ENCODE results near the gene ANKS1A. TPM values are rescaled to one million over a fixed set of nuclear protein-coding genes. Genes with fewer than 3 reads are reported as not detected.
A peak's percentile ranks its signal among the peaks of the same experiment; 100 is the strongest.

ANKS1A gene
- total RNA-seq, 1 experiment from 2014 or later: 35.0 TPM

DNA sequence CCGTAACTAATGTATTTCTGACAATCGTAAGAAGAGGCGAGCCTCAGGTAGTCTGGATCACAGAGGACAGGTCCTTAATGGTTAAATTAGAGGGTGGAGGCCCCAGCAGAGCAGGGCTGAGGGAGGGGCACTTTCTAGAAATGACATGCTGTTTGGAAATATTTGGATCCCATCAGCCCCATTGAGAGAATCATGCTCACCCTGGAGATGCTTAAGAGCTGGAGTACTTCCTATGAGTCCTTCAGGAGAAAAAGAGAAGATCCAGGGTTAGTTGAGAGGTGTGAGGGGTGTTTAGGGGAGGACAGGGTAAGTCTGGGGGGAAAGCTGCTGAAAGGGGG is 129.1 kb downstream of the ANKS1A start:
- Mint-ChIP-seq H3K27me3 (ENCODE audit: low read depth) (no peaks in the 10 kb centered on the region), H3K27ac (no peak overlapping the region), H3K9me3 (no peaks in the 10 kb centered on the region), H3K4me3 (no peak overlapping the region), H3K36me3 (peaks cover 18% of the 10 kb centered on the region), H3K4me1 (peaks cover 53% of the 10 kb centered on the region)
- ATAC-seq: no peak
- DNase-seq (ENCODE audit: low spot score): no peak
- CTCF ChIA-PET: interaction anchor here (2.0 to 2.3 kb wide), 2 partner anchors 31 to 223 kb away, joined by 4 to 7 read pairs; no protein-coding TSS in a partner anchor
- POLR2A ChIA-PET: no interaction called here
- TF ChIP-seq GTF2I (CRISPR knock-in tag; conservative IDR thresholded peaks at IDR 0.05): no peak
- TF ChIP-seq, protein P1, sequence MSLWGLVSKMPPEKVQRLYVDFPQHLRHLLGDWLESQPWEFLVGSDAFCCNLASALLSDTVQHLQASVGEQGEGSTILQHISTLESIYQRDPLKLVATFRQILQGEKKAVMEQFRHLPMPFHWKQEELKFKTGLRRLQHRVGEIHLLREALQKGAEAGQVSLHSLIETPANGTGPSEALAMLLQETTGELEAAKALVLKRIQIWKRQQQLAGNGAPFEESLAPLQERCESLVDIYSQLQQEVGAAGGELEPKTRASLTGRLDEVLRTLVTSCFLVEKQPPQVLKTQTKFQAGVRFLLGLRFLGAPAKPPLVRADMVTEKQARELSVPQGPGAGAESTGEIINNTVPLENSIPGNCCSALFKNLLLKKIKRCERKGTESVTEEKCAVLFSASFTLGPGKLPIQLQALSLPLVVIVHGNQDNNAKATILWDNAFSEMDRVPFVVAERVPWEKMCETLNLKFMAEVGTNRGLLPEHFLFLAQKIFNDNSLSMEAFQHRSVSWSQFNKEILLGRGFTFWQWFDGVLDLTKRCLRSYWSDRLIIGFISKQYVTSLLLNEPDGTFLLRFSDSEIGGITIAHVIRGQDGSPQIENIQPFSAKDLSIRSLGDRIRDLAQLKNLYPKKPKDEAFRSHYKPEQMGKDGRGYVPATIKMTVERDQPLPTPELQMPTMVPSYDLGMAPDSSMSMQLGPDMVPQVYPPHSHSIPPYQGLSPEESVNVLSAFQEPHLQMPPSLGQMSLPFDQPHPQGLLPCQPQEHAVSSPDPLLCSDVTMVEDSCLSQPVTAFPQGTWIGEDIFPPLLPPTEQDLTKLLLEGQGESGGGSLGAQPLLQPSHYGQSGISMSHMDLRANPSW (CRISPR knock-in tag; conservative IDR thresholded peaks at IDR 0.05; ENCODE audit: low read depth): no peak
- TF ChIP-seq ZNF671 (CRISPR knock-in tag; IDR thresholded peaks at IDR 0.05): no peak
- TF ChIP-seq TP53 (CRISPR knock-in tag; IDR thresholded peaks at IDR 0.05): no peak

DNA sequence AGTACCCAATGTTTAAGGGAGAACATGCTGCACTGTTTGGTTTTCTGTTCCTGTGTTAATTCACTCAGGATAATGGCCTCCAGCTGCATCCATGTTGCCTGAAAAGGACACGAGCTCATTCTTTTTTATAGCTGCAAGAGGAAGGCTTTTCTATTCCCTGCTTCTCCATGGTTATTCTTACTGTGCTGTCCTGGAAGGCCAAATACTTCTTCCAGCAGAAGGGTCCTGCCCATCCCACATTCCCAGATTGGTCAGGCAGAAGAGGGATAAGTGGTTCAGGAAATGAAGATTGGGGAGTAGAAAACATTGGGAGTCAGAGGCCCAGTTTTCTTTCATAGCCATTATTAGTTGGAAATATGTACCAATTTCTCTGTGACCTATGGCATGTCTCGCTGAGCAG is 129.7 kb downstream of the ANKS1A start:
- DNase-seq (ENCODE audit: low spot score) (no peak), ATAC-seq (no peak)
- TF ChIP-seq, protein P2, sequence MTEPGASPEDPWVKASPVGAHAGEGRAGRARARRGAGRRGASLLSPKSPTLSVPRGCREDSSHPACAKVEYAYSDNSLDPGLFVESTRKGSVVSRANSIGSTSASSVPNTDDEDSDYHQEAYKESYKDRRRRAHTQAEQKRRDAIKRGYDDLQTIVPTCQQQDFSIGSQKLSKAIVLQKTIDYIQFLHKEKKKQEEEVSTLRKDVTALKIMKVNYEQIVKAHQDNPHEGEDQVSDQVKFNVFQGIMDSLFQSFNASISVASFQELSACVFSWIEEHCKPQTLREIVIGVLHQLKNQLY (CRISPR knock-in tag; IDR thresholded peaks at IDR 0.05): no peak
- TF ChIP-seq SMAD4 (CRISPR knock-in tag; IDR thresholded peaks at IDR 0.05) (no peak), TEAD4 (CRISPR knock-in tag; IDR thresholded peaks at IDR 0.05) (no peak)
- TF ChIP-seq, protein P3, sequence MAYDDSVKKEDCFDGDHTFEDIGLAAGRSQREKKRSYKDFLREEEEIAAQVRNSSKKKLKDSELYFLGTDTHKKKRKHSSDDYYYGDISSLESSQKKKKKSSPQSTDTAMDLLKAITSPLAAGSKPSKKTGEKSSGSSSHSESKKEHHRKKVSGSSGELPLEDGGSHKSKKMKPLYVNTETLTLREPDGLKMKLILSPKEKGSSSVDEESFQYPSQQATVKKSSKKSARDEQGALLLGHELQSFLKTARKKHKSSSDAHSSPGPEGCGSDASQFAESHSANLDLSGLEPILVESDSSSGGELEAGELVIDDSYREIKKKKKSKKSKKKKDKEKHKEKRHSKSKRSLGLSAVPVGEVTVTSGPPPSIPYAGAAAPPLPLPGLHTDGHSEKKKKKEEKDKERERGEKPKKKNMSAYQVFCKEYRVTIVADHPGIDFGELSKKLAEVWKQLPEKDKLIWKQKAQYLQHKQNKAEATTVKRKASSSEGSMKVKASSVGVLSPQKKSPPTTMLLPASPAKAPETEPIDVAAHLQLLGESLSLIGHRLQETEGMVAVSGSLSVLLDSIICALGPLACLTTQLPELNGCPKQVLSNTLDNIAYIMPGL (CRISPR knock-in tag; IDR thresholded peaks at IDR 0.05): no peak
- TF ChIP-seq, protein P4, sequence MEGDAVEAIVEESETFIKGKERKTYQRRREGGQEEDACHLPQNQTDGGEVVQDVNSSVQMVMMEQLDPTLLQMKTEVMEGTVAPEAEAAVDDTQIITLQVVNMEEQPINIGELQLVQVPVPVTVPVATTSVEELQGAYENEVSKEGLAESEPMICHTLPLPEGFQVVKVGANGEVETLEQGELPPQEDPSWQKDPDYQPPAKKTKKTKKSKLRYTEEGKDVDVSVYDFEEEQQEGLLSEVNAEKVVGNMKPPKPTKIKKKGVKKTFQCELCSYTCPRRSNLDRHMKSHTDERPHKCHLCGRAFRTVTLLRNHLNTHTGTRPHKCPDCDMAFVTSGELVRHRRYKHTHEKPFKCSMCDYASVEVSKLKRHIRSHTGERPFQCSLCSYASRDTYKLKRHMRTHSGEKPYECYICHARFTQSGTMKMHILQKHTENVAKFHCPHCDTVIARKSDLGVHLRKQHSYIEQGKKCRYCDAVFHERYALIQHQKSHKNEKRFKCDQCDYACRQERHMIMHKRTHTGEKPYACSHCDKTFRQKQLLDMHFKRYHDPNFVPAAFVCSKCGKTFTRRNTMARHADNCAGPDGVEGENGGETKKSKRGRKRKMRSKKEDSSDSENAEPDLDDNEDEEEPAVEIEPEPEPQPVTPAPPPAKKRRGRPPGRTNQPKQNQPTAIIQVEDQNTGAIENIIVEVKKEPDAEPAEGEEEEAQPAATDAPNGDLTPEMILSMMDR (IDR thresholded peaks at IDR 0.05): no peak
- Mint-ChIP-seq H3K4me3 (no peak overlapping the region), H3K27ac (0 out of 2 replicates have a peak overlapping the region, but pooled peaks have one; percentile 34), H3K27me3 (ENCODE audit: low read depth) (no peaks in the 10 kb centered on the region), H3K36me3 (peaks cover 18% of the 10 kb centered on the region), H3K4me1 (peaks cover 58% of the 10 kb centered on the region), H3K9me3 (no peaks in the 10 kb centered on the region)
- POLR2A ChIA-PET: no interaction called here
- CTCF ChIA-PET: interaction anchor here (2.0 to 2.3 kb wide), 2 partner anchors 32 to 222 kb away, joined by 4 to 7 read pairs; no protein-coding TSS in a partner anchor

DNA sequence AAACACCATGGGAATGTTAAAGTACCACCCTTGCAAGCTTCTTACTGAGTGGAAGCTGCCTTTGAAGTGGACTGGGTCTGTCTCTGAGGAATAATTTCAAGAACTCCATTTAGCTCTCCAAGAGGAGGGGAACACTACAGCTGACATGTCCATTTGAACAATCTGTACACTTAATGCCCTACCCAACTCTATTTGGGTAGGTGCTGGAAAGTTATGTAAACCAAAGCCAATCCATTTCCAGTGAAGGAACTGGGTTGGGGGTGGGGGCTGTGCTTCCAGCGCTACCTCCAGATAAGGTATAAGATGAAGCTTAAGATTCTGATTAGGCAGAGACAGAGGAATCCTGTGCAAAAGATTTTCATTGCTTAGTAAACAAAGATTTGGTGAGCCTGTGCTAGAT is 130.1 kb downstream of the ANKS1A start:
- H3K4me1 Mint-ChIP-seq: peaks cover 61% of the 10 kb centered on the region

More for the DNA sequence above, 130.1 kb downstream of the ANKS1A start:
- ChIA-PET CTCF (interaction anchor here (1.0 to 2.3 kb wide), 3 partner anchors 32 to 222 kb away, joined by 3 to 7 read pairs (median 4); no protein-coding TSS in a partner anchor), POLR2A (no interaction called here)
- no peak overlapping the region for H3K4me3 Mint-ChIP-seq
- ATAC-seq (no peak), DNase-seq (ENCODE audit: low spot score) (no peak)
- H3K36me3 Mint-ChIP-seq: peaks cover 18% of the 10 kb centered on the region
- peak overlapping the region; percentile 66 for H3K27ac Mint-ChIP-seq
- H3K9me3 Mint-ChIP-seq: no peaks in the 10 kb centered on the region
- no peaks in the 10 kb centered on the region for H3K27me3 Mint-ChIP-seq (ENCODE audit: low read depth)
- TF ChIP-seq CREM (CRISPR knock-in tag; IDR thresholded peaks at IDR 0.05) (no peak), MYBL2 (CRISPR knock-in tag; IDR thresholded peaks at IDR 0.05) (no peak), NFE2L1 (CRISPR knock-in tag; IDR thresholded peaks at IDR 0.05) (no peak), ZNF138 (CRISPR knock-in tag; conservative IDR thresholded peaks at IDR 0.05) (no peak), SMAD3 (CRISPR knock-in tag; IDR thresholded peaks at IDR 0.05; ENCODE audit: borderline replicate concordance) (no peak), ETV6 (CRISPR knock-in tag; IDR thresholded peaks at IDR 0.05) (no peak), SP1 (CRISPR knock-in tag; conservative IDR thresholded peaks at IDR 0.05) (no peak), RELA (CRISPR knock-in tag; IDR thresholded peaks at IDR 0.05; ENCODE audit: borderline replicate concordance) (no peak), NR3C1 (CRISPR knock-in tag; conservative IDR thresholded peaks at IDR 0.05; ENCODE audit: low read depth) (no peak), SOX15 (CRISPR knock-in tag; IDR thresholded peaks at IDR 0.05) (no peak), TCF7 (CRISPR knock-in tag; IDR thresholded peaks at IDR 0.05; ENCODE audit: low read depth) (no peak)
- TF ChIP-seq, protein P5, sequence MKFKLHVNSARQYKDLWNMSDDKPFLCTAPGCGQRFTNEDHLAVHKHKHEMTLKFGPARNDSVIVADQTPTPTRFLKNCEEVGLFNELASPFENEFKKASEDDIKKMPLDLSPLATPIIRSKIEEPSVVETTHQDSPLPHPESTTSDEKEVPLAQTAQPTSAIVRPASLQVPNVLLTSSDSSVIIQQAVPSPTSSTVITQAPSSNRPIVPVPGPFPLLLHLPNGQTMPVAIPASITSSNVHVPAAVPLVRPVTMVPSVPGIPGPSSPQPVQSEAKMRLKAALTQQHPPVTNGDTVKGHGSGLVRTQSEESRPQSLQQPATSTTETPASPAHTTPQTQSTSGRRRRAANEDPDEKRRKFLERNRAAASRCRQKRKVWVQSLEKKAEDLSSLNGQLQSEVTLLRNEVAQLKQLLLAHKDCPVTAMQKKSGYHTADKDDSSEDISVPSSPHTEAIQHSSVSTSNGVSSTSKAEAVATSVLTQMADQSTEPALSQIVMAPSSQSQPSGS (CRISPR knock-in tag; IDR thresholded peaks at IDR 0.05; ENCODE audit: borderline replicate concordance, low read depth): no peak
- TF ChIP-seq, protein P2 (CRISPR knock-in tag; IDR thresholded peaks at IDR 0.05): no peak

Data from WTC11 (cell line).